T1000 (cell line): ENCODE data around the gene AFAP1L2.
A peak's percentile ranks its signal among the peaks of the same experiment; 100 is the strongest.

ENCODE experiments used
- DNase-seq: peaks from one replicate; lab custom pipeline; 2025; ENCODE audit warnings: mixed read lengths; lab: John Stamatoyannopoulos, UW

The AFAP1L2 gene

DNA sequence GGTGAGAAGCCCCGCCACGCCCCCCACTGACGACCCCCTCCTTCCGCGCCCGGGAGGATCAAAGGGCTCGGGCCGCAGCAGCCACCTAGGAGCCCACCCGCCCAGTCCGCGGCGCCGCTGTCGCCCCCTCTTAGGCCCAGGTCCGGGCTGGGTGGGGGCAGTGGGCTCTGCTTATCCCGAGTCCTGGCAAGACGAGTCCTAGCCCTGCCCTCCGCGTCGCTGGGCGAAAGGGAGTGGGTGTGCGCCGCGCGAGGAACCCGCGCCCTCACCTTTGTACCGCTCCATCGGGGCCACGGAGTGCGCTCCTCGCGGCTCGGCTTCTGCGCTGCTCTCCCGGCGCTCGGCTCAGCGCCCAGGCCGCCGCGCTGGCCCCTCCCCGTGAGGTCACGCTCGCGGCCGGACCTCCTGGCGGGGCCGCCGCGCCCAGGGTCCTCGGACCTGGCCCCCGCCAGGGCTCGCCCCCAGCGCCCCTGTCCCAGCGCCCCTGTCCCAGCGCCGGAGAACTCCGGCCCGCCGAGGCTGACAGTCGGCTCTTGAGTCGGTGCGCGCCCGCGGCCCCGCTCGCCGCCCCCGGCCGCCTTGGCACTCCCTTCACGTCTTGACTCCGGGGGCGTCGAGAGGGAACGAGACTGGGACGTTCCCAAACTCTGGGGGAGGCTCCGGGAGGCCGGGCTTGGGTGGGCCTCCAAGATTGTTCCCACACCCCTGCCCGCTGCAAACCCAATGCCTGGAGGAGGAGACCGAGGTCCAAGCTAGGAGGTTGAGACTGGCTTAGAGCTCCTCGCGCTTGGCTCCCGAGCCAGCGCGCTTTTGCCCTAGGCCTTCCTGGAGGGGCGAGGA lies at the start of gene AFAP1L2:
TSS of gene AFAP1L2 (minus strand) at position 332 of the 840 bp plus-strand sequence. CDS start at position 285, 47 bp downstream.
- no peak for DNase-seq

DNA sequence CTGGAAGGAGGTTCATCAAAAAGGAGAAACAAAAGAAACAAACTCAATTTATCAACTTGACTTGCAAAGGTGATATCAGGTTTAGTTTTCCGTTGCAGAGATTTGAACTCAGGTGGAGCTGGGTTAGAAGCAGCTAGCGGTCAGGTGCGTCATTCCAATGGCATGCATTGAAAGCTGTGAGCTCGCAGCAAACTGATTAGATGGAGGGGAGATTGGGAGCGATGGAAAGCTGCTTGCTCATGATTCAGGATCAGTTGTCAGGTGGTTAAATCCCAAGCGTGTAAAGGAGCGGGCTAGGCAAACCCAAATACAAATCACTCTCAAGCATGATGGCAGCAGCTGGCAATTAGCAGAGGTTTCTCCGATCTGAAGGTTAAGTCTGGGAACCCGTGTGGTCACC lies 49.3 kb upstream of the AFAP1L2 start:
- DNase-seq: no peak

GRCh38 chr10:114448897-114449296 lies 44.6 kb upstream of the AFAP1L2 start:
- DNase-seq: no peak

DNA sequence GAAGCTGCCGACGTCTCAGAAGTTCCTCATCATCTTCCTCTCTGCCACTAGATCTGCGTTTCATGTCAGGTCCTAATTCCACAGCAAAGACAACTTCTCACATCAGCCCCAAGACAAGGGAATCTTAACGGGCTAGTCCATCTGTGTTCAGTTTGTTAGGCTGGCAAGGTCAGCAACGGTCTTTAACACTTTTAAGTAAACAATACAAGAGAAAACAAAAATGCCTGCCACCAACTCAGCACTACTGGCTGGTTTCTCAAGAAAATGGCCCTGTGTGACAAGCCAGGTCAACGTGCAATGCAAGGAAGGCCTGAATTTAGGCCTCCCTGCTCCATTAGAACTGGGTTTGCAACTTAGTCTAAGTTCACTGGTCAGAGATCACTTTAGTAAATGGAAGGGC lies 41.0 kb upstream of the AFAP1L2 start:
- DNase-seq: no peak

DNA sequence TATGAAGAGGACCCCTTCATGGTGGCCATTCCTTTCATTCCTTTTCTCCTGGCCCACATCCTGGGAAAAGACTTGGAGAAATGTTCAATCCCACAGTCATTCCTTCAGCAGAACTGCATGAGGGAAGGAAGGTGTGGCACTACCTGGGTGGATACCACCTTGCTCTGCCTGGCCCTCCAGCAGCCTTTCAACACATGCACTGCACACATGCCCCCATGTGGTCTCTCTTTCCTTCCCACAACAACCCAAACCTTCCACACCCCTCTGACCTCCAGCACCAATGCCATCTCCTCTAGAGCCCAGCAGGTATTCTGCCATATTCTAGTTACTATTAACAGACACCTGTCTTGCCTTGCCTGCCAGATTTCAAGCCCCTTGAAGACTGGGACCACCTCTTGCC lies 40.5 kb upstream of the AFAP1L2 start:
- no peak for DNase-seq

- DNase-seq: no peak
Measured at GRCh38 chr10:114442091-114442630, 37.9 kb upstream of the AFAP1L2 start.

DNA sequence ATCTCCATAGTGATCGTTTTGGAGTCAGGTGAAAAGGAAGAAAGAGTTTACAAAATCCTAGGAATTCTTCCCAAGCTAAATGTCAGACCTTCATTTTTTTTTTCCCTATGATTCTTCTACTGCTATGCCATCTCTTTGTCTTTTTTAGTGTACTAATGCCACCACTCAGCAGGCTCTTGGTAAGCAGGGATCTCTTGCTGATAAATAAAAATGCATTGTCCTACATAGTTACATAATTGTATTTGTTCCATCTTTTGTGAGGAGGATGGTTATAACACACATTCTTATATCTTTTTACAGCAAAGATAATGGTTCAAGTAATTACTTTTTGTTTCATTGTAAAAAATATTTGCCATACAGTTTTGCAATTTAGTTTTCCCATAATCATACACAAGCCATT lies 36.8 kb upstream of the AFAP1L2 start:
- no peak for DNase-seq

GRCh38 chr10:114437473-114438292 lies 33.4 kb upstream of the AFAP1L2 start:
- no peak for DNase-seq

DNA sequence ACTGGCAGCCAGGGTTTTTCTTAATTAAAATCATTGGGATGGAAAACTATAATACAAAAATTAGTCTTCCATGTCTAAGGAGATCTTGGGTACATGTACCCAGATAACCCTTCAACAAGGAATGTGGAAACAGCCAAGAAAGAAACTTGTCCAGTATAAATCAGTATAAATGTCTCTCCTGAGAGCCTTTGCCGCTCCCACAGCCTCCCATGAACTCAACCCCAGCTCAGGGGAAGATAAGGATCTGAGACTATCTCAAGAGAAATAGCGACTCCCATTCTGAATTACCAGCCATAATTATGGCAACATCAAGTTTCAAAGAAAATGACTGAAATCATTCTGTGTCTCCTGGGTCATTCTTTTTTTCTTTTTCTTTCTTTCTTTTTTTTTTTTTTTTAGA lies 32.6 kb upstream of the AFAP1L2 start:
- no peak for DNase-seq

- no peak for DNase-seq
Measured at GRCh38 chr10:114432566-114433093, 28.3 kb upstream of the AFAP1L2 start.

DNA sequence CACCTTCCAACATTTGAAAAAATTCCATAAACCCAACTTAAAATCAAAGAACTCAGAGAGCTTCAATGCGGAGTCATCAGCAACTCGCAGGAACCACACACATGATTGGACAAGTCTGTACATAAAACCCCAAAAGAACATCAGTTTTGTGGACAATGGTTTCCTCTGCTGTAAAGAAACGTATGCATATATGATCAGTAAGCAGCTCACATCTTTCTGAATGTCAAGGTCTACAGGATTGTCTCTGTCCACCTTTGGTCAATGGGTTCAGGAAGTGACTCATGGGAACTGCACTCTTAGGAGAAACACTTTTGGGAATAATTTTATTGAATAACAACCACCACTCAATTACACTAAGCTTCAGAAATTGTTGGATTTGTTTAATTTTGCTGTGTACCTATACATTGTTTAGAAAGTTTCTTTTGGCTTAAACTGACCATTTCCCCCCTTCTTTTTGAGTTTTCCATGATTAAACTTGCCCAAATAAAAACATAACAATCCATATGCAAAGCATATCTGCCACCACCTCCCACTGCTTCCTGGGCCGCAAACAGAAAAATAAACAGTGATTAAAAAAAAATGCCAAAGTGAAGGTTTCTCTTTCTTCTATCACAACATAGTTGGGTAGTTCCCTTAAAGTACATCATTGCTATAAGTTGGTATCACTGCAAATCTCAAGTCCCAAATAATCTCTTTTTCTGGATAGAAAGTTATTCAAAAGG lies 27.3 kb upstream of the AFAP1L2 start:
- no peak for DNase-seq

DNA sequence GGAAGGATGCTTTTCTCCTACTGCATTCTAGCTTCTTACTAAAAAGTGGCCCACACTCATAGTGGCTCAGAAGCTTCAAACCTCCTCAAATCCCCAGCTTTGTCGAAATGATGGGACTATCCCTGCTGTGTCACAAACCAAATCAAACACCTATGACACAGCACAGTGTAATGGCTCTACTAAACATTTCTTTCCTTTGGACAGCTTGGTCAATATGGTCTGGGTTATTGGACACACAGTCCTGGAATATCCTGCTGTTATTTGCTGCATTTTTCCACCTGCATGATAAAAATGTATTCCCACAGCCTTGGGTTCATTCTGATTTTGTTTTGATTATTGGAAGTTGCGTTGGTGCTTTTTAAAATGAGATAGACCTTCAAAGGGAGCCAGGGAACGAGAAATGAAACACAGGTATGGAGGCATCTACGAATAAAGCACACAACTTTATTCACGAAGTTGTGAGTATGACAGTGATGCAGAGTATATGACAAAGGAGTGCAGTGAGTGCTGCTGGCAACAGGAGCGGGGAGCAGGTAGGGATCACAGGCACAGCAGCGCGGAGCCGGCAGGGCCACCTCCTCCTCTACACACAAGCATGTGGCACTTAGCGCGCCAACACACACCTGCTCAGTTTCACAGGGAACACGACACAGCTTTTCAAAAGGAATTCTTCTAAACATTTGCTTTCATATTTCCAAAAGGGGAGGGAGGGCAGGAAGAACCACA lies 26.5 kb upstream of the AFAP1L2 start:
- DNase-seq: no peak

DNA sequence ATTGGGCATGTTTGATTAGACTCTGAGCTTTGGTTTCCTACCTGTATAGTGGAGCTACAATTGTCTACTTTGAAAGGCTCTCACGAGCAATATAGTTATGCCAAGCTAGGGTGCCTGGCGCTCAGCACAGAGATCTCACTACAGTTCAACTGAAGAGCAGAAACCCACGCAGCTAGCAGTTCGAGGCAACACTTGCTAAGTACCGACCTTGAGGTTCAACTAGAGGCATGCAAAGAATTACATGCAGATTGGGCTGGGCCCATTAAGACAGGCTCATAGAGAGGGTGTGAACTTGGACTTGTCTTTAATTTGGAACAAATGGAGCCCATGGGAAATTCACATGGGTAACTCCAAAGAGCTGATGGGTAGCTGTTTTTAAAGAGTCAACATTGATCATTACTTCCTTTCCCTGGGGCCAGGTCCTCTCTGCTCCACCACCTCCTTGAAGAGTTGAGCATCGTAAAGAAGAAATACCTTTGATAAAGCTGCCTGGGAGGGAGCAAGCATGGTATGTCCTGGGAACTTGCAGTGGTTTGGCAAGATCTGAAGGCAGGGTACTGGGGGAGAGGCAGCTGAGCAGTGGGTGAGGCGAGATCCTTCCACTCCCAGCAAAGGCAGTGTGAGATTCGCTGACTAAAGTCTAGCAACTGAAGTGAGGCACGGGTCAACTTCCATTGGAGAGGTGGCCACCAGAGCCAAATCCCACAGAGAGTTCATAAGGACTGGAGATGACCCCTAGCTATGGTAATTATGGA lies 25.5 kb upstream of the AFAP1L2 start:
- DNase-seq: no peak

- no peak for DNase-seq
Measured at GRCh38 chr10:114427124-114427852, 23.0 kb upstream of the AFAP1L2 start.

- no peak for DNase-seq
Measured at GRCh38 chr10:114426476-114426875, 22.2 kb upstream of the AFAP1L2 start.

GRCh38 chr10:114420811-114421485 lies 16.6 kb upstream of the AFAP1L2 start:
- no peak for DNase-seq

DNA sequence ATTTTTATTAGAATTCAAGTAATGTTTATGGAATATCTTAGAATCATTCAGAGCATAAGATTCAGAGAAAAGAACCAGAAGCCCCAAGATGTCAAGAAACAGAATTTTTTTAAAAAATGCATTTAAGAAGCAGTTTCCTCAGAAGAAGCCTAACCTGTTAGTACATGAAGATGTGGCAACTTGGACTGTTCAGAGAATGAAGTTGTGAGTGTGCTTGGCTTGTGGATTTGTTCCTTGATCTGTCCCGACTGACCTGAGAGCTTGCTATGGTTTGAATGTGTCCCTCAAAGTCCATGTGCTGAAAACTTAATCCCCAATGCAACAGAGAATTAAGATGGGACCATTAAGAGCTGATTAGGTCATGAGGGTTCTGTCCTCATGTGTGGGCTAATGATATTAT lies 13.8 kb upstream of the AFAP1L2 start:
- DNase-seq: no peak

DNA sequence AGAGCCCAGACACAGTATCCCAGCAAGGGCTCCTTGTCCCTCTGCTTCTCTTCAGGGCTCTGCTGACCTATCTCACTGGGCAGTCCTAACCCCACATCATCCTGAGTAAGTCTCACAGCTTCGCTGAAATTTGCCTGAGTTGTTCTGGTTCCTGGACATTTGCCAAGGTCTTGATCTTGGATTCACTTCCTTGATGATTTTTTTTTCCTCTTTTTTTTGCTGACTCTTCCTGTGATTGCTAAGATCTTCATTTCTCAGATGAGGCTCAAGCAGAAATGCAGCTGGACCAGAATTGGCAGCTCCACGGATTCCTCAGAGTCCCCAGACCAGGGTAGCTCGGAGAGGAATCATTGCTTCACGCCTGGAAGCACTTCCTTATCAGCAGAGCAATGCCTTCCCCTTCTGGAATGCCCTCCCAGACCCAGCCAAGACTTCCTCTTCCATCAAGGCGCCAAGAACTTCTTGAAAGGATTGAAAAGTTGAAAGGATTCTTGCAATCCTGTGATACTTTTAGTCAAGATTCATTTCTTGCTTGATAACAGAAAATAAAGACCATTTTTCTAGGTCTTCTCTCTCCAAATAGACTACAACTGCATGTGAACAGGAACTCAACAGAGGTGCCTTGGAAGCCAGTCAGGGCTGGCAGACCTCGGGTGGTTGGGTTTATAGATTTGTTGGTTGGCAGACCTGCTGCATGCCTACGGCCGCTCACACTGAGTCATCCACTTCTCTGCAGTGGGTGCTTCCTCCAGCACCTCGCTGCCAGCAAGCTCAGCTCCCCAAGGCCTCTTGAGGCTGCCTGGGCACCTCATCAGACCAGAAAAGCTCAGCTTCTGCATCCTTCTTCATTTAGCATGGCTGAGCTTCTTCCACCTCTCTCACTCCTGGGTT lies 8.8 kb upstream of the AFAP1L2 start:
- DNase-seq: peak; percentile 7
